NCI-H2107 treated with DMSO at 0.1 percent for 48 hours (cell line): ENCODE measurements around the gene PCDHGA3.
"Not testable (repeated sequence)": the region's sequence is repeated elsewhere in the genome, so short reads cannot be mapped to it uniquely, and the experiment has no call there.

Experiments
- DNase-seq: peaks from one replicate; lab custom pipeline; 2025; ENCODE audit not compliant: unreplicated experiment; lab: John Stamatoyannopoulos, UW

Gene PCDHGA3

GRCh38 chr5:141382469-141383294 is 39.1 kb downstream of the PCDHGA3 start, which contains the start of gene PCDHGA7:
Gene PCDHGA7, plus strand, starts transcription at chr5:141382742. Its CDS starts 158 bp downstream, at chr5:141382900.
- no peak for DNase-seq

- DNase-seq, result no peak
Observed at GRCh38 chr5:141383345-141383744, 39.7 kb downstream of the PCDHGA3 start.

GRCh38 chr5:141384471-141385267 is 41.0 kb downstream of the PCDHGA3 start:
- DNase-seq, result no peak

- DNase-seq, result not testable (repeated sequence)
Observed at GRCh38 chr5:141387557-141388311, 44.1 kb downstream of the PCDHGA3 start, which contains the start of gene PCDHGB4. Gene PCDHGB4, plus strand, starts transcription at chr5:141387698. Its CDS starts 187 bp downstream, at chr5:141387885.

GRCh38 chr5:141388661-141389060 is 45.0 kb downstream of the PCDHGA3 start:
- no peak for DNase-seq

- no peak for DNase-seq
Observed at GRCh38 chr5:141389153-141390042, 45.8 kb downstream of the PCDHGA3 start.

GRCh38 chr5:141392429-141393198 is 49.0 kb downstream of the PCDHGA3 start, which contains the start of gene PCDHGA8:
Gene PCDHGA8, plus strand, starts transcription at chr5:141392633. Its CDS starts 181 bp downstream, at chr5:141392814.
- DNase-seq, result no peak

- DNase-seq, result no peak
Observed at GRCh38 chr5:141393267-141393666, 49.6 kb downstream of the PCDHGA3 start.

- not testable (repeated sequence) for DNase-seq
Observed at GRCh38 chr5:141394401-141395187, 51.0 kb downstream of the PCDHGA3 start.
